ENCODE results near the gene ANO8. TPM values are rescaled to one million over a fixed set of nuclear protein-coding genes. Genes with fewer than 3 reads are reported as not detected.

Gene ANO8
- total and polyA plus RNA-seq, 2 of the 13 experiments (the other 11 are each of a cell fraction or from before 2014, with no cell fraction given): 1.8 to 3.5 TPM

GRCh38 chr19:17282488-17283125 lies 52.0 kb downstream of the ANO8 start (continued):
- TF ChIP-seq MAZ (IDR thresholded peaks at IDR 0.05; ENCODE audit: borderline replicate concordance, low read depth, low read length) (peak; percentile 34; the same call in 1 of the 2 replicates), MAZ (CRISPR knock-in tag; IDR thresholded peaks at IDR 0.05; ENCODE audit: low read depth) (no peak), ZFP37 (CRISPR knock-in tag; IDR thresholded peaks at IDR 0.05; ENCODE audit: borderline replicate concordance) (no peak), HNF4G (IDR thresholded peaks at IDR 0.05; ENCODE audit: borderline replicate concordance, low read depth, low read length) (peak; percentile 15; the same call in 1 of the 2 replicates), HNF4G (CRISPR knock-in tag; IDR thresholded peaks at IDR 0.05; ENCODE audit: borderline replicate concordance, low read depth) (no peak), ZNF230 (CRISPR knock-in tag; IDR thresholded peaks at IDR 0.05) (0 out of 2 replicates have a peak, but pooled peaks have one; percentile 55), ZNF790 (CRISPR knock-in tag; IDR thresholded peaks at IDR 0.05; ENCODE audit: borderline replicate concordance) (no peak), ARNT2 (CRISPR knock-in tag; IDR thresholded peaks at IDR 0.05; ENCODE audit: low read depth) (peak; percentile 76; the same call in 1 of the 2 replicates), DR1 (CRISPR knock-in tag; IDR thresholded peaks at IDR 0.05) (peak; percentile 45), BORCS8-MEF2B (CRISPR knock-in tag; IDR thresholded peaks at IDR 0.05) (peak; percentile 48; the same call in 1 of the 2 replicates), FOXM1 (CRISPR knock-in tag; IDR thresholded peaks at IDR 0.05) (no peak), NCOA1 (CRISPR knock-in tag; IDR thresholded peaks at IDR 0.05) (peak; percentile 81; the same call in 1 of the 2 replicates), HNRNPH1 (optimal IDR thresholded peaks at IDR 0.05; ENCODE audit: low read depth, low read length) (no peak), ISL2 (CRISPR knock-in tag; IDR thresholded peaks at IDR 0.05) (0 out of 2 replicates have a peak, but pooled peaks have one; percentile 36), XRCC5 (optimal IDR thresholded peaks at IDR 0.05; ENCODE audit: low read length) (peak; percentile 40), MIER2 (CRISPR knock-in tag; IDR thresholded peaks at IDR 0.05) (0 out of 2 replicates have a peak, but pooled peaks have one; percentile 37), DNMT1 (CRISPR knock-in tag; IDR thresholded peaks at IDR 0.05) (0 out of 2 replicates have a peak, but pooled peaks have one; percentile 64), ARHGAP35 (CRISPR knock-in tag; IDR thresholded peaks at IDR 0.05; ENCODE audit: borderline replicate concordance) (peak; percentile 56; the same call in 1 of the 2 replicates), ZBTB26 (CRISPR knock-in tag; IDR thresholded peaks at IDR 0.05; ENCODE audit: borderline replicate concordance) (0 out of 2 replicates have a peak, but pooled peaks have one; percentile 47), CBX5 (CRISPR knock-in tag; IDR thresholded peaks at IDR 0.05; ENCODE audit: borderline replicate concordance) (0 out of 2 replicates have a peak, but pooled peaks have one; percentile 15), FOXC1 (CRISPR knock-in tag; IDR thresholded peaks at IDR 0.05; ENCODE audit: borderline replicate concordance) (peak; percentile 83; the same call in 1 of the 2 replicates), KDM2A (CRISPR knock-in tag; IDR thresholded peaks at IDR 0.05; ENCODE audit: borderline replicate concordance, low read depth) (peak; percentile 80), STAG1 (CRISPR knock-in tag; IDR thresholded peaks at IDR 0.05) (peak; percentile 99), ZBTB14 (CRISPR knock-in tag; IDR thresholded peaks at IDR 0.05) (peak; percentile 50; the same call in 1 of the 2 replicates), KDM5B (CRISPR knock-in tag; IDR thresholded peaks at IDR 0.05; ENCODE audit: borderline replicate concordance) (peak; percentile 76; the same call in 1 of the 2 replicates), ZNF138 (CRISPR knock-in tag; IDR thresholded peaks at IDR 0.05; ENCODE audit: low read depth) (no peak), ZMYM4 (CRISPR knock-in tag; IDR thresholded peaks at IDR 0.05) (0 out of 2 replicates have a peak, but pooled peaks have one; percentile 40), ATAD3A (CRISPR knock-in tag; IDR thresholded peaks at IDR 0.05) (no peak), KMT2A (CRISPR knock-in tag; IDR thresholded peaks at IDR 0.05) (0 out of 2 replicates have a peak, but pooled peaks have one; percentile 50), RNF2 (conservative IDR thresholded peaks at IDR 0.05; ENCODE audit: low read depth) (no peak)
